Measurements from ENCODE around the gene RPAIN. TPM values are rescaled to one million over a fixed set of nuclear protein-coding genes. Genes with fewer than 3 reads are reported as not detected.
A peak's percentile ranks its signal among the peaks of the same experiment; 100 is the strongest.
"Not testable (repeated sequence)": the region's sequence is repeated elsewhere in the genome, so short reads cannot be mapped to it uniquely, and the experiment has no call there.

Gene RPAIN
- polyA plus RNA-seq, 3 donors, result 28.7 to 37.6 (median 31.7) TPM

- no peak overlapping the region for H3K27ac ChIP-seq (ENCODE audit: low read depth, low read length)
- WGBS, 3 donors, result 78 to 89% (median 88%) methylated on average over 1 of the region's 1 CpG
Measured at GRCh38 chr17:5424909-5425308, 4.9 kb downstream of the RPAIN start.

GRCh38 chr17:5425826-5426225 lies 5.8 kb downstream of the RPAIN start:
- 79 to 93% (median 90%) methylated on average over 3 of the region's 3 CpGs for WGBS, 3 donors
- H3K27ac ChIP-seq (ENCODE audit: low read depth, low read length), result no peak overlapping the region

GRCh38 chr17:5429191-5429887 lies 9.4 kb downstream of the RPAIN start:
- 63 to 76% (median 76%) methylated on average over 3 of the region's 3 CpGs for WGBS, 3 donors

GRCh38 chr17:5430413-5430999 lies 10.5 kb downstream of the RPAIN start:
- 89 to 96% (median 89%) methylated on average over 3 of the region's 3 CpGs for WGBS, 3 donors
- H3K27ac ChIP-seq (ENCODE audit: low read depth, low read length), result no peak overlapping the region

More at GRCh38 chr17:5429191-5429887, 9.4 kb downstream of the RPAIN start:
- H3K27ac ChIP-seq (ENCODE audit: low read depth, low read length), result no peak overlapping the region

- not testable (repeated sequence) for H3K27ac ChIP-seq (ENCODE audit: low read depth, low read length)
- WGBS, 3 donors, result 81 to 86% (median 82%) methylated on average over 5 of the region's 5 CpGs
Measured at GRCh38 chr17:5431234-5431633, 11.3 kb downstream of the RPAIN start.

- H3K27ac ChIP-seq (ENCODE audit: low read depth, low read length), result no peak overlapping the region
- 68 to 84% (median 80%) methylated on average over 3 of the region's 3 CpGs for WGBS, 3 donors
Measured at GRCh38 chr17:5431949-5432556, 12.1 kb downstream of the RPAIN start.

GRCh38 chr17:5434984-5435383 lies 15.0 kb downstream of the RPAIN start:
- H3K27ac ChIP-seq (ENCODE audit: low read depth, low read length), result no peak overlapping the region
- WGBS, 3 donors, result 92 to 98% (median 92%) methylated on average over 2 of the region's 2 CpGs

GRCh38 chr17:5435781-5436315 lies 15.9 kb downstream of the RPAIN start:
- not testable (repeated sequence) for H3K27ac ChIP-seq (ENCODE audit: low read depth, low read length)
- 87 to 90% (median 87%) methylated on average over 9 of the region's 12 CpGs for WGBS, 3 donors

GRCh38 chr17:5437721-5438317 lies 17.8 kb downstream of the RPAIN start:
- H3K27ac ChIP-seq (ENCODE audit: low read depth, low read length), result no peak overlapping the region
- 44 to 67% (median 67%) methylated on average over 5 of the region's 5 CpGs for WGBS, 3 donors

GRCh38 chr17:5438716-5439445 lies 18.9 kb downstream of the RPAIN start, which contains the start of gene C1QBP:
C1QBP (minus strand) TSS chr17:5439155; CDS start chr17:5439073, 82 bp downstream.
- peak within 1 kb of the TSS; percentile 4 for H3K27ac ChIP-seq (ENCODE audit: low read depth, low read length)
- 0 to 1% (median 0%) methylated on average over 61 to 75 of the region's 75 CpGs for WGBS, 3 donors

GRCh38 chr17:5439446-5439764 lies 19.4 kb downstream of the RPAIN start:
- H3K27ac ChIP-seq (ENCODE audit: low read depth, low read length), result no peak overlapping the region
- WGBS, 3 donors, result 6 to 21% (median 15%) methylated on average over 1 of the region's 1 CpG

- 95 to 96% (median 96%) methylated on average over 6 of the region's 6 CpGs for WGBS, 3 donors
- no peak overlapping the region for H3K27ac ChIP-seq (ENCODE audit: low read depth, low read length)
Measured at GRCh38 chr17:5443728-5444127, 23.7 kb downstream of the RPAIN start.

GRCh38 chr17:5444209-5444608 lies 24.2 kb downstream of the RPAIN start:
- 93 to 96% (median 94%) methylated on average over 22 of the region's 22 CpGs for WGBS, 3 donors
- no peak overlapping the region for H3K27ac ChIP-seq (ENCODE audit: low read depth, low read length)

GRCh38 chr17:5446786-5447185 lies 26.8 kb downstream of the RPAIN start:
- no peak overlapping the region for H3K27ac ChIP-seq (ENCODE audit: low read depth, low read length)
- 87 to 92% (median 90%) methylated on average over 8 of the region's 8 CpGs for WGBS, 3 donors

GRCh38 chr17:5464717-5465507 lies 44.9 kb downstream of the RPAIN start:
- no peak overlapping the region for H3K27ac ChIP-seq (ENCODE audit: low read depth, low read length)
- 82 to 85% (median 84%) methylated on average over 10 of the region's 10 CpGs for WGBS, 3 donors

GRCh38 chr17:5466295-5466694 lies 46.3 kb downstream of the RPAIN start:
- WGBS, 3 donors, result 79 to 93% (median 90%) methylated on average over 4 of the region's 4 CpGs
- no peak overlapping the region for H3K27ac ChIP-seq (ENCODE audit: low read depth, low read length)

GRCh38 chr17:5467416-5467815 lies 47.4 kb downstream of the RPAIN start:
- 4 to 12% (median 11%) methylated on average over 8 of the region's 8 CpGs for WGBS, 3 donors
- H3K27ac ChIP-seq (ENCODE audit: low read depth, low read length), result no peak overlapping the region

- no peak overlapping the region for H3K27ac ChIP-seq (ENCODE audit: low read depth, low read length)
- WGBS, 3 donors, result 0 to 1% (median 0%) methylated on average over 17 of the region's 17 CpGs
Measured at GRCh38 chr17:5468075-5468473, 48.1 kb downstream of the RPAIN start.

All from adipose tissue (tissue), 3 donors.